ENCODE data around the gene INSYN2B.

GRCh38 chr5:170011751-170012150, 31.5 kb upstream of the INSYN2B start:
- TF ChIP-seq CTCF (conservative IDR thresholded peaks at IDR 0.05; ENCODE audit: low read depth, low read length): no peak
- no peak for TF ChIP-seq POLR2A (IDR thresholded peaks at IDR 0.05; ENCODE audit: low read depth, low read length)
- no peak for TF ChIP-seq SMC3 (IDR thresholded peaks at IDR 0.05; ENCODE audit: low read depth, low read length)
- no peak for TF ChIP-seq ELK1 (IDR thresholded peaks at IDR 0.05; ENCODE audit: borderline replicate concordance, low read depth, low read length)
- no peak for TF ChIP-seq FOS (IDR thresholded peaks at IDR 0.05; ENCODE audit: low read depth, low read length)
- no peak for TF ChIP-seq CEBPB (IDR thresholded peaks at IDR 0.05; ENCODE audit: low read depth, low read length)
- no peak for TF ChIP-seq MXI1 (IDR thresholded peaks at IDR 0.05; ENCODE audit: borderline replicate concordance, low read depth, low read length)
- TF ChIP-seq RFX5 (IDR thresholded peaks at IDR 0.05; ENCODE audit: low read depth, low read length): no peak
- TF ChIP-seq USF2 (IDR thresholded peaks at IDR 0.05; ENCODE audit: low read depth, low read length): no peak
- TF ChIP-seq RAD21 (IDR thresholded peaks at IDR 0.05; ENCODE audit: low read length): no peak
- no peak for TF ChIP-seq BHLHE40 (IDR thresholded peaks at IDR 0.05; ENCODE audit: low read depth, low read length)
- TF ChIP-seq CHD1 (IDR thresholded peaks at IDR 0.05; ENCODE audit: low read depth, low read length): no peak
- TF ChIP-seq MAFK (IDR thresholded peaks at IDR 0.05; ENCODE audit: low read depth, low read length): no peak
